Middle frontal gyrus (tissue), 1 donor: ENCODE data around the gene RNF13.
"Not testable (repeated sequence)": the region's sequence is repeated elsewhere in the genome, so short reads cannot be mapped to it uniquely, and the experiment has no call there.

Experiments used
- DNase-seq: peaks from one replicate; pipeline ENCODE4 v3.0.0-alpha.2; 2015; ENCODE audit warnings: low spot score; ENCODE audit errors: extremely low spot score

The RNF13 gene

DNA sequence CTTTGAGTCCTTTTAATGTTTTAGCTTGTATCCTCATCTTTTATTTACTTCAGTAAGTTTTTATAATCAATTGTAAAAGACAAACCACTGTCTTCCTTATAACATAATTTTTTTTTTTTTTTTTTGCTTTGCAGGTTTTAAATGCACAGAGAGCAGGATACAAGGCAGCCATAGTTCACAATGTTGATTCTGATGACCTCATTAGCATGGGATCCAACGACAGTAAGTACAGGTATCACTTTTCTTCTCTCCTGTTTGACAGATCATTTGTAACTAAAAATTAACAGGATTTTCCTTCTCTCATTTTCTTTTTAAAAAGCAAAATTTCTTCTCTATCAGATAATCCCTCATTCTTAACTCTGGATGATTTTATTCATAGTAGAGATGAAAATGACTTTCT lies 82.3 kb downstream of the RNF13 start:
- no peak for DNase-seq

DNA sequence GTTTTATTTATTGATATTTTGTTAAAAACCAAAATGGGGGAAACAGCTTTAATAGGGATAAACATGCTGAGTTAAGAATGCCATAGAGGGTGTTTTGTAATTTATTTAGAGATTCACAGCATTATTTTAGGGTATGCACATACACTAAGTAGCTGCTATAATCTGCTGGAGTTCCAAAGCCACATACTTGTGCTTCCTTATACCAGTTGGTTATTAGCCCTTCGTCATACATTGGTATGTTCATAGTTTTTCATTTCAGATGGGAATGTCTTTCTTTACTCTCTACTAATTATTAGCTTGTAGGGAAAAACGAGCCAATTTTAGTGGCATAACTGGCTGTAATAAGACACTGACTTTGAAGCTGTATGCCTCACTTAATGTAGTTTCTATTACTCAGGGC lies 82.8 kb downstream of the RNF13 start:
- no peak for DNase-seq

DNA sequence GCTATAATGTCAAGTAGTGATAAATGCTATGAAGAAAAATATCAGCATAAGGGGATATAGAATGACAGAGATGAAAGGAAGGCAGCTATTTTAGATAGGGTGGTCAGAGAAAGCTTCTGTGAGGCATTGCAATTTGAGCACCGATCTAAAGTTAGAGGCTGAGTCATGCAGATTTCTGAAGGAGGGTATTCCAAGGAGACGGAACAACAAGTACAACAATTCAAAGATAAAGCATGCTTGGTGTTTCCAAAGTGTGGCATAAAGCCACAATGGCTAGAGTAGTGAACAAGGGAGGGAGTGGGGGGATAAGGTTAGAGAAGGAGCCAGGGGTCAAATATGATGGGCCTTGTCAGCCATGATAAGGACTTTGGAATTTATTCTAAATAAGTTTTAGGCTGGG lies 85.8 kb downstream of the RNF13 start:
- no peak for DNase-seq

DNA sequence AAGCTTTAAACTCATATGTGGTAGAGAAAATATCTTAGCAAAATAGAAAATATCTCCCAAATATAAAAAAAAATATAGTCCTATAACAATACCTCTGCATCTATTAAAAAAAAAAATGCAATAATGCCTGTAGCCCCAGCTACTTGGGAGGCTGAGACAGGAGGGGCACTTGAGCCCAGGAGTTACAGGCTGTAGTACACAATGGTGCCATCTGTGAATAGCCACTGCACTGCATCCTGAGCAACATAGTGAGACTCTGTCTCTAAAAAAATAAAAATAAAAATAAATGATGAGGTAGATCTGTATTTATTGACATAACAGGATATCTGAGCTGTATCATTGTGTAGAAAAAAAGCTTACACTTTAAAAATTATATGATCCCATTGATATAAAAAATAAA lies 87.3 kb downstream of the RNF13 start:
- no peak for DNase-seq

DNA sequence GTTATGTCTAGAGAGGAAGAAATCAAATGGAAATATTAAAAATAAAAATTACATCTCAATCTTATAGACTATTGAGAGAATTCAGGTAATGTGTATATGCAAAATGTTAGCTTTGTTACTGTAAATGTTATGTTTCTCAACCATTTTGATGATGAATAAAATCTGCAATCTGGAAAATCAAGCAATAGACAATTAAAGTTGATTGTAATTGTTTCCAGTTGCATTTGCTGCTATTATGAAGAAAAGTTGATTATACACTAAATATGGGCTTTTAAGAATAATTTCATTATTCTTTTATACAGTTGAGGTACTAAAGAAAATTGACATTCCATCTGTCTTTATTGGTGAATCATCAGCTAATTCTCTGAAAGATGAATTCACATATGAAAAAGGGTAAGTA lies 88.8 kb downstream of the RNF13 start:
- DNase-seq = no peak

DNA sequence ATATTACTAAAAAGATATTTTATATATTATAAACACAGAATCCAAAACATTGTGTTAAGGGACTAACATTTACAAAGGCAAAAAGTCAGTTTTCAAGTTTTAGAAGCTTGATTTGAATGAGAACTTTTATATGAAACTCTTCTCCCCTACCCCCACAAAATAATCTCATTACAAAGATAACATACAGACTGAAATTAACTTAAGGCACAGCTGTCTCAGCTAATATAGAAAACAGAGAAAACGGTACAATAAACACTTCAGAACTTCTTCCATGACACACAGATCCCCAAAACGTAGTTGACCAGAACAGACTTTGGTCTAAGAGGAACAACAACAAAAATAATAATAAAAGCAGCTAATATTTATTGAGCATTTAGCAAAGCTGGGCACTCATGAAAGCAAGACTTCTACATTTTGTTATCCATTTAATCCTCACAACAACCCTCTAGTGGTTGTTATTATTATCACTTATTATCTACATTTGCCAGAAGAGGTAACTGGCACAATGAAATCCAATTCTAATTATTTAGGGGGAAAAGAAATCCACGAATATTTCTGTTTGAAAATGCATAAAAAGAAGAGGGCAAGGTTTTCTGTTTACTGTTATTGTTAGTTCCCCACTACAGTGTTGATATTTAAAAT lies 89.6 kb downstream of the RNF13 start:
- DNase-seq = no peak

DNA sequence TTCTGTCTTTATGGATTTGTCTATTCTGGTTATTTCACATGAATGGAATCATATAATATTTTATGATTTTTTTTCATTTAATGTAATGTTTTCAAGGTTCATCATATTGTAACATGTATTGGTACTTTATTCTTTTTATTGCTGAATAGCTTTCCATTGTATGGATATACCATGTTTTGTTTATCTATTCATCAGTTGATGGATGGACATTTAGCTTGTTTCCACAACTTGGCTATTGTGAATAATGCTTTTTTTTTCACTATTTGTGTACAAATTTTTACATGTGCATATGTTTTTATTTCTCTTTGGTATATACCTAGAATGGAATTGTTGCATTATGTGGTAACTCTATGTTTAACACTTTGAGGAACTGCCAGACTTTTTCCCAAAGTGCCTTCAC lies 93.0 kb downstream of the RNF13 start:
- DNase-seq = no peak

DNA sequence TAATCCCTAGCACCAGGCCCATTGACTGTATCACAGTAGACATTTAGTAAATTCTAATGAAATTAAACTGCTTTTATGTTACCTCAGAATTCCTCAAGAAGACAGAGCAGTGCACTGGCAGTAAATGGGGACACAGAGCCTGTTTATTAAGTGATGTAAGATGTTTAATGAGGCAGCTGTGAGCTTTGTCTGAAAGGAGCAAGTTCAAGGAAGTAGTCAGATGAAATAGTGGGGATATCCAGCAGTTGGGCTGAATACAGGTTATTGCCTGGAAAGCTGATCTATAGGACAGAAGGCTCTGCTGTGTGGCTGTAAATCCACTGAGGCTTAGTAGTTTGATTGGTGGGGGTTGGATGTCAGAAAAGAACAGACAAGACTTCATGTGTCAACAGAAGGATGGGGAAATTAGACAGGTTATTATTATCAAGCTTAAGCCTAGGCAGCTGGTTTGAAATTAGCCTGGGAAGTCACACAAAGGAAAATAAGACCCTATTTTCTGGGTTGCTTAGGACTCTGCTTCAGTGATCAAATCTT lies 95.5 kb downstream of the RNF13 start:
- DNase-seq = no peak

DNA sequence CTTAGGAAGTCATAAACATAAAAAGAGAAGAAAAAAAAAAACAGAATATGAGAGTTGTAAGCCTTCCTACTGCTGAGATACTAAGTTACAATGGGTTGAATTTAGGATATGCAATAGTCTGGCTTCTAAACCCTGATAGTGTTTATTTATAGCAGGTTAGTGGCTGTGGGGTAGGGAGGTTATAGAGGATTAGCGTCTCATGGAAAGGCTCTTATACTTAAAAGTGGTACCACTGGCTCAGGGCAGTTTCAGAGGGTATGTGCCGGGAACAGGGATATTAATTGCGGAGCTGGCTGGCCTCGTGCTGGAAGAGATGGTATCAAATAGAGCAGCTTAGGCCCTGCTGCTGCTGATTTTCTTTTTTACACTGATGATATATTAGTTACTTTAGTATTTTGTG lies 96.9 kb downstream of the RNF13 start:
- no peak for DNase-seq

DNA sequence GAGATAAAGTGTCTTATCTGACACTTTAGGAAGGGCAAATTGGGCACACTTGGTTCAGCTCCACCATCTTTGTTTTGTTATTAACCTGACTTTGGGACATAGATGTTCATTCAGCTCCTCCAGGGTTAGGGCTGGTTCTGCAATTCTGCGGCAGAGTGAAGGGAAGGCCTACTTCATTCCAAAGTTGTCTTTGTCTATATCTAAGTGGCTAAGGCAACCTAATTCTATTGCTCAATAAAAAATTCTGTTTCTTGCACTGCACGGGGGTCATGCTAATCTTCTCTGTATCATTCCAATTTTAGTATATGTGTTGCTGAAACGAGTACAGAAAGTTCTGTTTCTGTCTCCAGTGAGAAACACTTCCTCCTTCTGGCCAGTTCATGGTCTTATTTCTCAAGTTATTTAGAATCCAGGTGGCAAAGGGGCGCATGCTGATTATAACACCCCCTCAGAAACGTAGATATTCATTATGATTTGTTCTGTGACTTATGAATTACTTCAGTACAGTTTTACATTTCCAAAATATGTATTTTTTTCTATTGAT lies 104.2 kb downstream of the RNF13 start:
- no peak for DNase-seq

DNA sequence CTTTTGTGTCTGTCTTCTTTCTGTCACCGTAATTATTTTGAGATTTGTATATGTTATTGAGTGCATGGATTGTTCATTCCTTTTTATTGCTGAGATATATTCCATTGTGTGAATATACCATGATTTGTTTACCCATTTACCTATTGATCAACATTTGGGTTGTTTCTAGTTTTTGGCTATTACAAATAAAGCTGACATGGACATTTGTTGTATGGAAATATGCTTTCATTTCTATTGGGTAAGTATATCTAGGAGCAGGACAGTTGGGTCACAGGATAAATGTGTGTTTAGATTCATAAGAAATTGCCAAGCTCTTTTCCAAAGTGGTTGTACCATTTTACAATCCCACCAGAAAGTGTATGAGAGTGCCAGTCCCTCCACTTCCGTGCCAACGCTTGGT lies 106.5 kb downstream of the RNF13 start:
- DNase-seq = no peak

DNA sequence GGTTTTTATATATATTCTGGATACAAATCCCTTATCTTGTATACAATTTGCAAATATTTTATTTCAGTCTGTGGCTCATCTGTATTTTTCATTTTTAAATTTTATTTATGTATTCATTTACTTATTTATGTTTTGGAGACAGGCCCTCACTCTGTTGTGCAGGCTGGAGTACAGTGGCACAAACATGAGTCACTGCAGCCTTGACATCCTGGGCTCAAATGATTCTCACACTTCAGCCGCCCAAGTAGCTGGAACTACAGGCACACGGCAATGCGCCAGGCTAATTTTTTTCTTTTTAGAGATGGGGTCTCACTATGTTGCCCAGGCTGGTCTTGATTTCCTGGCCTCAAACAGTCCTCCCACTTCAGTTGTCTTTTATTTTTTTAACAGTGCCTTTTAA lies 107.1 kb downstream of the RNF13 start:
- no peak for DNase-seq

DNA sequence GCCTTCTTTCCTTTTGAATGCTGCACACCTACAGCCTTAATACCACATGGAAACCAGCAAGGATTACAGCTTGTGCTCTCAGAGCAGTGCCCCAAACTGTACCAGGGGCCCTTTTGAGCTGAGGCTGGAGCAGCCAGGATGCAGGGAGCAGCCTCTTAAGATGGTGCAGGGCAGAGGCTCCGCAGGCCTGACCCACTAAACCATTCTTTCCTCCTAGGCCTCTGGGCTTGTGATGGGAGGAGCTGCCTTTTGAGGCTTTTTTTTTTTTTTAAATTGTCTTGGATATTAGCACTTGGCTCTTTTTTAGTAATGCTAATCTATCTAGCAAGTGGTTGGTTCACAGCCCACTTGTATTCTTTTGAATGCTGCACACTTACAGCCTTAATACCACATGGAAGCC lies 120.0 kb downstream of the RNF13 start:
- no peak for DNase-seq

DNA sequence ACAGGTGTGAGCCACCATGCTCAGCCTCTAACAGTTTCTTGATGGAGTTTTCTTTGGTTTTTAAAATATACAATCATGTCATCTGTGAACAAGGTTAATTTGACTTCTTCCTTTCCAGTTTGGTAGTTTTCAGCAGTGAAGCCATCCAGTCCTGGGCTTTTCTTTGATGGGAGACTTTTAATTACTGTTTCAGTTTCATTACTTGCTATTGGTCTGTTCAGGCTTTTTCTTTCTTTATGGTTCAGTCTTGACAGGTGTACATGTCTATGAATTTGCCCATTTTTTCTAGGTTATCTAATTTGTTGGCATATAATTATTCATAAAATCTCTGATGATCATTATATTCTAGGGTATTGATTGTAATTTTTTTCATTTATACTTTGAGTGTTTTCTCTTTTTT lies 120.8 kb downstream of the RNF13 start:
- no peak for DNase-seq

DNA sequence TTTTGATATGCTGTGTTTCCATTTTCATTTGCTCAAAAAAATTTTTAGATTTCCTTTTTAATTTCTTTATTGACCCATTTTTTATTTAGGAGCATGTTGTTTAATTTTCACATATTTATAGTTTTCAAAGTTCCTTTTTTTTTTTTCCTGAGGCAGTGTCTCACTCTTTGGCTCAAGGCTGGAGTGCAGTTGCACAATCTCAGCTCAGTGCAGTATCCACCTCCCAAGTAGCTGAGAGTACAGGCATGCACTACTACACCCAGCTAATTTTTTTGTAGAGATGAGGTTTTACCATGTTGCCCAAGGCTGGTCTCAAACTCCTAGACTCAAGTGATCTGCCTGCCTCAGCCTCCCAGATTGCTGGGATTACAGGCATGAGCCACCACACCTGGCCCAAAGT lies 121.5 kb downstream of the RNF13 start:
- DNase-seq = no peak

DNA sequence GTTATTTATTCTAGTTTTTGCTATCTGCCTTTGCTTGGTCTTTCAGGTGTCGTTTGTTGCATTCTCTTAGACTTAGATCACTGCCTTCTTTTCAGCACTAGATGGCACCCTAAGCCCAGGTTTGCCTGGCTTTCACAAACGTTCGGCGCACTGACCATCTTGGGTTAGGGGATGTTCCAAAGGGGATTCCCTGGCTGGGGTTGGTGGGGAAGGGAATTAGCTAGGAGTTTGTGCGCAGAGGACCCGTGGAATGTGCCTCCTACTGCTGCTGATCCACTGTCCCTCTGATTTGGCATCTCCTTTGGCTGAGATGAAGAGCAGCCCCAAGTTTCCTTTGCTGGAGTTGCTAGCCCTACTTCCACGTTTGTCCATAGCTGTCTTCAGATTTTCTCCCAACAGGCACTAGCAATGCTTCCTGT lies 123.8 kb downstream of the RNF13 start:
- DNase-seq = no peak

DNA sequence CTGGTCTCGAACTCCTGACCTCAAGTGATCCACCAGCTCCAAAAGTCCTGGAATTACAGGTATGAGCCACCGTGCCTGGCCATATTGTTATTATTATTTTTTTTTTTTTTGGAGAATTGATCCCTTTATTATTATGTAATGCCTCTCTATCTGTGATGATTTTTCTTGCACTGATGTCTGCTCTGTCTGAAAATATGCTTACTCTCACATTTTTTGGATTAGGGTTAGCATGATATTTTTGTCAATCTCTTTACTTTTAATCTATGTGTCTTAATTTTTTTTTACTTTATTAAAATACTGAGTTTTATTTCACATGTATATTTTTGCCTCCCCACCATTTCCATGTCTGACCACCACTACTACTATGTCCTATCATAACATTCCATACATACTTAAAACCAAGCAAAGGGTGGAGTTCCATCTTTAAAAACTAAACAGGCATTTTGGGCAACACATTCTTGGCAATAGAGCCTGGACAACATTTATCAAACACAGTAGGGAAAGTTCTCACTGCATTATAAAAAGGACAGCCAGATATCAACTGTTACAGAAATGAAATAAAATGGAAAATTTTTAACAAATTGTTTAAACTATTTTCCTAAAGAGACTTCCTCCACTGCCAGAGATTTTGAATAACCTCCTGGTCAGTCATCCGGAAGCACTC lies 125.5 kb downstream of the RNF13 start:
- not testable (repeated sequence) for DNase-seq

DNA sequence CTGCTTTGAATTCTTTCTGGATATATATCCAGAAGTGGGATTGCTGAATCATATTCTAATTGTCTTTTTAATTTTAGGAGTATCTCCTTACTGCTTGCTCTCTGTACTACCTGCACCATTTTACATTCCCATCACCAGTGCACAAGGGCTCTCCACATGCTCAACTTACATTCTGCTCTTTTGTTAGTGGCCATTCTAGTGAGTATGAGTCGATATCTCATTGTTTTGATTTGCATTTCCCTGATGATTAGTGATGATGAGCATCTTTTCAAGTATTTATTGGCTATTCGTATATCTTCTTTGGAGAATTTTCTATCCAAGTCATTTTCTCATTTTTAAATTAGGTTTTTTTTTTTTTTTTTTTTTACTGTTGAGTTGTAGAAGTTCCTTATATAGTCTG lies 128.2 kb downstream of the RNF13 start:
- no peak for DNase-seq

DNA sequence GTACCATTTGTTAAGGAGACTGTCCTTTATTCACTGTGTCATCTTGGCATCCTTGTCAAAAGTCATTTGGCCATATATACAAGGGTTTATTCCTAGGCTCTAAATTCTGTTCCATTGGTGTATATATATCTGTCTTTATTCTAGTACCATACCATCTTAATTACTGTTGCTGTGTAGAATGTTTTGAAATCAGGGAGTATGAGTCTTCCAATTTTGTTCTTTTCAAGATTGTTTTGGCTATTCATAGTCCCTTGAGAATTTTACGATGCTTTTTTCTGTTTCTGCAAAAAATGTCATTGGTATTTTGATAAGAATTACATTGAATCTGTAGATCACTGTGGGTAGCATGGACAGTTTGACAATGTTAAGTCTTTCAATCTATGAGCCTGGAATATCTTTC lies 128.9 kb downstream of the RNF13 start:
- no peak for DNase-seq

DNA sequence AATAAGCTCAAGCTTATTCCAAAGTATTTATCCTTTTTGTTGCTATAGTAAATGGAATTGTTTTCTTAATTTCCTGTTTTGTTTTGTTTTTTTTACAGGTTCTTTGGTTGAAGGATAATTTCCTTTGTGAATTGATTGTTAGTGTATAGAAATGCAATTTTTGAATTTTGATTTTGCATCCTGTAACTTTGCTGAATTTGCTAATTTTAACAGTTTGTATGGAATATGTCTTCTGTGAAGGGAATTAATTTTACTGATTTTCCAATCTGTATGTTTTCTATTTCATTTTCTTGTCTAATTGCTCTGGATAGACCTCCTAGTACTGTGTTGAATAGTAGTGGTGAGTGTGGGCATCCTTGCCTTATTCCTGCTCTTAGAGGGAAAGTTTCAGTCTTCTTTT lies 129.4 kb downstream of the RNF13 start:
- no peak for DNase-seq

DNA sequence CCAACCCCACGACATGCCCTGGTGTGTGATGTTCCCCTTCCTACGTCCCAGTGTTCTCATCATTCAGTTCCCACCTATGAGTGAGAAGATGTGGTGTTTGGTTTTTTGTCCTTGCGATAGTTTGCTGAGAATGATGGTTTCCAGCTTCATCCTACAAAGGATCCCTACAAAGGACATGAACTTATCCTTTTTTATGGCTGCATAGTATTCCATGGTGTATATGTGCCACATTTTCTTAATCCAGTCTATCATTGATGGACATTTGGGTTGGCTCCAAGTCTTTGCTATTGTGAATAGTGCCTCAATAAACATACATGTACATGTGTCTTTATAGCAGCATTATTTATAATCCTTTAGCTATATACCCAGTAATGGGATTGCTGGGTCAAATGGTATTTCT lies 131.0 kb downstream of the RNF13 start:
- DNase-seq = not testable (repeated sequence)

DNA sequence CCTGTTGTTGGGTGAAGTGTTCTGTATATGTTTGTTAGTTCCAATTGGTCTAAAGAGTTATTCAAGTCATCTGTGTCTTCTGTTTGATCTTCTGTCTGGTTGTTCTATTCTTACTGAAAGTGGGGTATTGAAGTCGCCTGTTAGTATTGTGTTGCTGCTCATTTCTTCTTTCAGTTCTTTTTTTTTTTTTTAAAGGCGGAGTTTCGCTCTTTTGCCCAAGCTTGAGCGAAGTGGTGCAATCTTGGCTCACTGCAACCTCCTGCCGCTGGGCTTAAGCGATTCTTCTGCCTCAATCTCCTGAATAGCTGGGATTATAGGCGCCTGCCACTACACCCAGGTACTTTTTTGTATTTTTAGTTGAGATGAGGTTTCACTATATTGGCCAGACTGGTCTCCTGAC lies 134.2 kb downstream of the RNF13 start:
- DNase-seq = no peak

DNA sequence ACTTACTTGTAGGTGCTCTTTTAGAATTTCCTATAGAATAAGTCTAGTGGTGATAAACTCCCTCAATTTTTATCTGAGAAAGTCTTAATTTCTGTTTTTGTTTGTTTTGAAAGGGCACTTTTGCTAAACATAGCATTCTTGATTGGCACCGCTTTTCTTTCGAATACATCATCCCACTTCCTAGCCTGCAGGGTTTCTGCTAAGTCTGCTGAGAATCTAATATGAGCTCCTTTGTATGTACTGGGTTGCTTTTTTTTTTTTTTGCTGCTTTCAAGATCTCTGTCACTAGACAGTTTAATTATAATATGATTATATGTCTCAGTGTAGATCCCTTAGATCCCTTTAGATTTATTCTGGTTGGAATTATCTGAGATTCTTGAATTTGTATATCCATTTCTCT lies 136.2 kb downstream of the RNF13 start:
- DNase-seq = no peak
